Skin of body (tissue), 2 donors: Measurements from ENCODE around the gene DIAPH3. TPM values are rescaled to one million over a fixed set of nuclear protein-coding genes. Genes with fewer than 3 reads are reported as not detected.

Source experiments
- DNase-seq: peaks from one replicate; lab custom pipeline; 2025; lab: John Stamatoyannopoulos, UW
- total RNA-seq: library from RNA; depleted of rRNA; stranded (reverse); fragments of >200 nt; gene quantifications from one replicate; pipeline ENCODE4 v1.2.3, GENCODE V29; 2014

Gene DIAPH3
- total RNA-seq, 1 donor from 2014 or later = 7.1 TPM

GRCh38 chr13:59790626-59791025, 373.1 kb downstream of the DIAPH3 start:
- peak; percentile 6 for DNase-seq

GRCh38 chr13:59789558-59789957, 374.2 kb downstream of the DIAPH3 start:
- DNase-seq = no peak

- no peak for DNase-seq
Measured at GRCh38 chr13:59787679-59788078, 376.0 kb downstream of the DIAPH3 start.

- no peak for DNase-seq
Measured at GRCh38 chr13:59782696-59783095, 381.0 kb downstream of the DIAPH3 start.

- DNase-seq = no peak
Measured at GRCh38 chr13:59780058-59780457, 383.7 kb downstream of the DIAPH3 start.

- no peak for DNase-seq
Measured at GRCh38 chr13:59776924-59777690, 386.6 kb downstream of the DIAPH3 start.

- peak; percentile 36 for DNase-seq
Measured at GRCh38 chr13:59774491-59774971, 389.2 kb downstream of the DIAPH3 start.

GRCh38 chr13:59771272-59771671, 392.5 kb downstream of the DIAPH3 start:
- DNase-seq = peak; percentile 29

- DNase-seq = no peak
Measured at GRCh38 chr13:59770451-59770850, 393.3 kb downstream of the DIAPH3 start.

- DNase-seq = no peak
Measured at GRCh38 chr13:59766236-59766635, 397.5 kb downstream of the DIAPH3 start.

- DNase-seq = no peak
Measured at GRCh38 chr13:59755632-59756290, 408.0 kb downstream of the DIAPH3 start.

GRCh38 chr13:59754411-59754810, 409.3 kb downstream of the DIAPH3 start:
- no peak for DNase-seq

GRCh38 chr13:59750860-59751259, 412.9 kb downstream of the DIAPH3 start:
- DNase-seq = peak; percentile 39

GRCh38 chr13:59748046-59748445, 415.7 kb downstream of the DIAPH3 start:
- DNase-seq = no peak

GRCh38 chr13:59747529-59747928, 416.2 kb downstream of the DIAPH3 start:
- no peak for DNase-seq

GRCh38 chr13:59746291-59746962, 417.3 kb downstream of the DIAPH3 start:
- DNase-seq = no peak

- no peak for DNase-seq
Measured at GRCh38 chr13:59745392-59745788, 418.3 kb downstream of the DIAPH3 start.

- no peak for DNase-seq
Measured at GRCh38 chr13:59744747-59745391, 418.9 kb downstream of the DIAPH3 start.

GRCh38 chr13:59743195-59743594, 420.5 kb downstream of the DIAPH3 start:
- DNase-seq = no peak

- DNase-seq = no peak
Measured at GRCh38 chr13:59742467-59742866, 421.3 kb downstream of the DIAPH3 start.

- no peak for DNase-seq
Measured at GRCh38 chr13:59738921-59739320, 424.8 kb downstream of the DIAPH3 start.

GRCh38 chr13:59734393-59734792, 429.3 kb downstream of the DIAPH3 start:
- DNase-seq = no peak
